22Rv1 (cell line): Measurements from ENCODE around the gene MCHR1.

Experiments
- CTCF ChIP-seq: fragments of 450-650 bp; IDR thresholded peaks from 2 replicates; pipeline ENCODE4 v1.5.1; 2017; ENCODE audit warnings: mild to moderate bottlenecking
- ZFX ChIP-seq: fragments of 450-650 bp; IDR thresholded peaks from 2 replicates; pipeline ENCODE4 v1.6.1; 2017; ENCODE audit warnings: antibody characterized with exemption, borderline replicate concordance

- TF ChIP-seq CTCF (no peak), ZFX (no peak)
Measured at GRCh38 chr22:40653361-40653760, 25.9 kb upstream of the MCHR1 start.
